NCI-H2107 treated with DMSO at 0.1 percent for 48 hours (cell line): ENCODE results near the gene GINS1.

Experiments
- DNase-seq: peaks from one replicate; lab custom pipeline; 2025; ENCODE audit not compliant: unreplicated experiment; lab: John Stamatoyannopoulos, UW

GINS1 gene

GRCh38 chr20:25453035-25453810 is 45.8 kb downstream of the GINS1 start:
- no peak for DNase-seq

GRCh38 chr20:25454153-25454900 is 46.9 kb downstream of the GINS1 start:
- no peak for DNase-seq

- no peak for DNase-seq
These were observed 50.6 kb downstream of the GINS1 start for GRCh38 chr20:25457886-25458680.

- DNase-seq: no peak
These were observed 51.8 kb downstream of the GINS1 start for GRCh38 chr20:25459111-25459830.

GRCh38 chr20:25459916-25460535 is 52.6 kb downstream of the GINS1 start:
- no peak for DNase-seq

GRCh38 chr20:25460566-25461280 is 53.2 kb downstream of the GINS1 start:
- DNase-seq: no peak

GRCh38 chr20:25461281-25461650 is 53.8 kb downstream of the GINS1 start:
- DNase-seq: no peak

GRCh38 chr20:25461786-25462545 is 54.5 kb downstream of the GINS1 start:
- no peak for DNase-seq

GRCh38 chr20:25464501-25465242 is 57.2 kb downstream of the GINS1 start:
- no peak for DNase-seq

- no peak for DNase-seq
These were observed 58.0 kb downstream of the GINS1 start for GRCh38 chr20:25465243-25466135.

- no peak for DNase-seq
These were observed 59.4 kb downstream of the GINS1 start for GRCh38 chr20:25466846-25467245.

- no peak for DNase-seq
These were observed 60.0 kb downstream of the GINS1 start for GRCh38 chr20:25467441-25467840.

GRCh38 chr20:25468126-25469075 is 60.9 kb downstream of the GINS1 start:
- DNase-seq: no peak

- DNase-seq: no peak
These were observed 62.1 kb downstream of the GINS1 start for GRCh38 chr20:25469558-25469957.

- DNase-seq: no peak
These were observed 62.6 kb downstream of the GINS1 start for GRCh38 chr20:25470045-25470444.

GRCh38 chr20:25471020-25471419 is 63.5 kb downstream of the GINS1 start:
- DNase-seq: no peak
